Heart left ventricle (tissue), 13 donors: Measurements from ENCODE around the gene SPP1.

ENCODE experiments used
- CTCF ChIP-seq, 12 donors: fragments of 200-600 bp; sonication (generic) in 4 of 12; IDR thresholded peaks; one replicate each; pipeline versions ENCODE4 v1.5.0 to v1.8.0; 2018 to 2022; ENCODE audit warnings: antibody characterized with exemption in 12 of 12, mild to moderate bottlenecking in 5 of 12
- POLR2A ChIP-seq, 2 donors: fragments of 450-650 bp; IDR thresholded peaks; one replicate each; pipeline ENCODE4 v1.6.1; 2017; ENCODE audit warnings: antibody characterized with exemption in 2 of 2, mild to moderate bottlenecking in 2 of 2, moderate library complexity in 2 of 2
- donor health status: ischemic (EF 13 %, LVEDD 7.1; RV severe dilation, severe dysfunction).
- donor health status: DM: no; HTN: yes; CAD: no.
- donor health status: DM: no; HTN: no; CAD: no.
- donor health status: ischemic (EF 25% LVEDD 6.9; RV normal size, moderate dysfunction).
- donor health status: ischemic (EF 25% LVEDD 5.7; RV mildly dilated, moderate dysfunction).
- donor health status: ischemic (EF 35%, LVEDD 5.7; RV mildly dilated, moderate dysfunction).
- donor health status: nonischemic (EF 11% LVEDD 7.7; RV severe dilation, severe dysfunction).
- donor health status: DM: yes; HTN: yes; CAD: no.
- donor health status: PGD.
- donor health status: ischemic (EF 29% LVEDD 5.4; RV normal size, mild dysfunction).
- donor health status: nonischemic (EF 23%, LVEDD 6.1; RV moderate dilation, normal function).

- no peak for TF ChIP-seq CTCF (IDR thresholded peaks at IDR 0.05)
- no peak for TF ChIP-seq POLR2A (IDR thresholded peaks at IDR 0.05)
Measured at GRCh38 chr4:87946766-87947165, 28.7 kb upstream of the SPP1 start.
